ENCODE measurements around the gene TMEM184A. TPM values are rescaled to one million over a fixed set of nuclear protein-coding genes. Genes with fewer than 3 reads are reported as not detected.

TMEM184A gene
- polyA plus RNA-seq (ENCODE audit: insufficient read length in 12 of 12): 1 to 10 TPM in 8 of 12 donors, under 1 TPM in 3, not detected in 1; 0.32 to 8.0 (median 1.5) TPM
- long read RNA-seq, donor 1, full-length matches to known transcripts: 4 of 4 reads
- long read RNA-seq, donor 1, partial matches to known transcripts: 0 of 4 reads
- long read RNA-seq, donor 1, other reads (novel, unspliced or antisense): 0 of 4 reads
- long read RNA-seq, donor 2: 0 reads
- long read RNA-seq, donor 3: 0 reads
- long read RNA-seq, donor 4: 0 reads
- long read RNA-seq, donor 5: 0 reads
- long read RNA-seq, donor 6: 0 reads
- long read RNA-seq, donor 7: 0 reads
- long read RNA-seq, donor 8: 0 reads
- long read RNA-seq, donor 9, partial matches to known transcripts: 12 of 12 reads
- long read RNA-seq, donor 9, other reads (novel, unspliced or antisense): 0 of 12 reads
- long read RNA-seq, donor 10: 0 reads
- long read RNA-seq, donor 11: 0 reads

- no peak for DNase-seq
Measured at GRCh38 chr7:1555813-1556543, at the start of gene TMEM184A. TMEM184A (minus strand) TSS chr7:1556205; CDS start chr7:1555484, 721 bp downstream.

GRCh38 chr7:1604383-1604782, 48.4 kb upstream of the TMEM184A start:
- no peak for DNase-seq

- no peak for DNase-seq
Measured at GRCh38 chr7:1603346-1604225, 47.6 kb upstream of the TMEM184A start.

DNA sequence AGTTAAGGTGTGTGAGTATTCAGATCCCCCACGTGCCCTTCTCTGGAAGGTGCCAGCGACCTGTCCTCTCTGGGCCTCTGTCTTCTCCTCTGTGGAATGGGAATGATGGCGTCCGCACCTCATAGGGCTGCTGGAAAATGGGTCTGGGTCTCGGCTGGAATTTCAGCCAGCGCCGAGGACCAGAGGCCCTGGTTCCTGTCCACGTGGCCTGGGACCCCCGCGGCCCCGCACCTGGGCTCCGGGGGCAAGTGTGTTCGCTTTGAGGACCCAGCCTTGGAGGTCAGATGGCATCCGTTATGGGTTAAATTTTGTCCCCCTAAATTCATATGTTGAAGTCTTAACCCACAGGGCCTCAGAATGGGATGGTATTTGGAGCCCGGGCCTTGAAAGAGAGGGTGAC, 46.4 kb upstream of the TMEM184A start:
- no peak for DNase-seq

- DNase-seq: no peak
Measured at GRCh38 chr7:1601956-1602355, 46.0 kb upstream of the TMEM184A start.

DNA sequence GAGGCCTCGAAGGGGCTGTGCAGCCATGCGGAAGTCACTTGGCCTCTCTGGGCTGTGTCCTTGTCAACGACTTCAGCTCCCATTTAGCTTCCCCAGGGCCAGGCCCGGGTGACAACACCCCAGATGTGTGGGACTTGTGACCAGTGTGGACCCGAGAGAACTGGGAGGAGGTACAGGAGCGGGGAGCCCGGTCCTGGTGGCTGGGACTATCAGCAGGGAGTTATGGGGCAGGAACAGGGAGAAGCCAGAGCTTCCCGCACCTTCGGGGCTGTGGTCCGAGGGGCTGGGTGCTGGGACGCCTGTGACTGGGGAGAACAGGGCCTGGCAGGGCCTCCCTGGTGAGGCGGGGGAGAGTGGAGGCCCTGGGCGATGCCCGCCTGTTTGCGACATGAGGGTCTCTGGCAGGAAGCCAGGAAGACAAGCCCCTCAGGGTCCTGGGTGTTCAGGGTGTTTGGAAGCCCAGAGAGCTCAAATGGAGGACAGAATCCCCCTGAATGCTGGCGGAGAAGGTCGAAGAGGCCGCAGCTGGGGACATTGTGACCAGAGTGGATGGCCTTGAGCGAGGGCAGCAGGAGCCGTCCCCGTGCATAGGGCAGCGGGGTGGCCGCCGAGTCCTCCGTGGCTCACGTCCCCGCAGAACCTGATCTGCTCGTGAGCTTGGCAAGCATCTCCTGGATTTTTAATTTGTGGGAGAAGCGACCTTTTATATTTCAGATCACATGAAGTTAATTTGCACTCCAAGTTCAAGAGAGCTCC, 43.8 kb upstream of the TMEM184A start:
- DNase-seq: no peak

GRCh38 chr7:1598961-1599639, 43.1 kb upstream of the TMEM184A start:
- no peak for DNase-seq

GRCh38 chr7:1598286-1598685, 42.3 kb upstream of the TMEM184A start:
- no peak for DNase-seq

DNA sequence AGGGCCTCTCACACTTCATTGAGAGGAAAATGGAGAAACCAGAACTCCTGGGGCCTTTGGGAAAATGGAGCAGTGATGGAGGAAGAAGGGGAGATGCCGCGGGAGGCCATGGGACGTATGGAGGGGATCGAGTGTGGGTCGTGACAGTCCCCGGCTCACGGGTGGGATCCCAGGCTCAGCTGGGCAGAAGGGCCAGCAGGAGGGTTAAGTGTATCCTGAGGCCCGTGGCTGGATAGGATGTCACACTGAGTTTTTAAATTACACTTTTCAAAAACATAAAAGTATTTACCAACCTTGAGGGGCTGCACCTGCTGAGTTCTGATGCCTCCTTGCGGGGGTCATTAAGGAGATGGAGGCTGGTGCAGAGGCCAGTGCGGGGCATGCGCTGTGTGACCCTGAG, 41.8 kb upstream of the TMEM184A start:
- DNase-seq: no peak

- no peak for DNase-seq
Measured at GRCh38 chr7:1597066-1597760, 41.2 kb upstream of the TMEM184A start.

- DNase-seq: no peak
Measured at GRCh38 chr7:1596181-1597043, 40.4 kb upstream of the TMEM184A start.

DNA sequence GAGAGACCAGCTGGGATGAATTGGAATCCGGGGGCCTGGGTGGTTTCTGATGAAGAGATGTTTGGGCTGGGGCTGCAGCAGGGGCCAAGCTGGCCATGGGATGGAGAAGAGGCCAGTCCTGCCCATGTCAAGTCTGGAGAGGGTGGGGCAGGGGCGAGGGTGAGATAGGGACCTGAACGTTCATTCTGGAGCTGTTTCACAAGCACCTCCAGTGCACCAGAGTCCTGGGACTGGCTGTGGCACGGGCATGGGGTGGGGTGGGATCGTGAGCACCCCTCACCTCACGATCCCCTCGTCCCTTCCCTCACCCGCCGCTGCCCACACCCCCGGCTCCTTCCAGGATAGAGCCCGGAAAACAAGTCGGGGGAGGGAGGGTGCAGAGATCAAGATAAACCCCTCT, 39.6 kb upstream of the TMEM184A start:
- no peak for DNase-seq

DNA sequence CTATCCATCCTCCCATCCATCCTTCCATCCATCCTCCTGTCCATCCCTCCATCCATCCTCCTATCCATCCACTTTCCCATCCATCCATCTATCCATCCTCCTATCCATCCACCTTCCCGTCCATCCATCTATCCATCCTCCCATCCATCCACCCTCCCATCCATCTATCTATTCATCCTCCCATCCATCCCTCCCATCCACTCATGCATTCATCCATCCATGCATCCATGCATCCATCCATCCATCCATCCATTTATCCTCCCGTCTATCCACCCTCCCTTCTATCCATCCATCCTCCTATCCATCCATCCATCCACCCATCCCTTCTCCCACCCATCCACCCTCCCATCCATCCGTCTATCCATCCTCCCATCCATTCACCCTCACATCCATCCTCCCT, 39.0 kb upstream of the TMEM184A start:
- no peak for DNase-seq

DNA sequence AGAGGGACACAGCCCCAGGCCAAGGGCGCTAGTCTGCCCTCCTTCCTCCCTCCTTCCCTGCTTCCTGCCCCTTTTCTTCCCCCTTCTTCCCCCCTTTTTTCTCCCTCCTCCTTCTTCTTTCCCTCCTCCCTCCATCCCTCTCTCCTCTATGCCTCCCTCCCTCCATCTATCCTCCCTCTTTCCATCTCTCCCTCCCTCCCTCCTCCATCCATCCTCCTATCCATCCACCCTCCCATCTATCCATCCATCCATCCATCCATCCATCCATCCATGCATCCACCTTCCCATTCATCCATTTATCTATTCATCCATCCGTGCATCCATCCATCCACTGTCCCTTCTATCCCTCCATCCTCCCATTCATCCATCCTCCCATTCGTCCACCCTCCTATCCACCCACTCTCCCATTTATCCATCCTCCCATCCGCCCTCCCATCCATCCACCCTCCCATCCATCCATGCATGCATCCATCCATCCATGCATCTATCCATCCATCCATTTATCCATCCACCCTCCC, 38.0 kb upstream of the TMEM184A start:
- no peak for DNase-seq

DNA sequence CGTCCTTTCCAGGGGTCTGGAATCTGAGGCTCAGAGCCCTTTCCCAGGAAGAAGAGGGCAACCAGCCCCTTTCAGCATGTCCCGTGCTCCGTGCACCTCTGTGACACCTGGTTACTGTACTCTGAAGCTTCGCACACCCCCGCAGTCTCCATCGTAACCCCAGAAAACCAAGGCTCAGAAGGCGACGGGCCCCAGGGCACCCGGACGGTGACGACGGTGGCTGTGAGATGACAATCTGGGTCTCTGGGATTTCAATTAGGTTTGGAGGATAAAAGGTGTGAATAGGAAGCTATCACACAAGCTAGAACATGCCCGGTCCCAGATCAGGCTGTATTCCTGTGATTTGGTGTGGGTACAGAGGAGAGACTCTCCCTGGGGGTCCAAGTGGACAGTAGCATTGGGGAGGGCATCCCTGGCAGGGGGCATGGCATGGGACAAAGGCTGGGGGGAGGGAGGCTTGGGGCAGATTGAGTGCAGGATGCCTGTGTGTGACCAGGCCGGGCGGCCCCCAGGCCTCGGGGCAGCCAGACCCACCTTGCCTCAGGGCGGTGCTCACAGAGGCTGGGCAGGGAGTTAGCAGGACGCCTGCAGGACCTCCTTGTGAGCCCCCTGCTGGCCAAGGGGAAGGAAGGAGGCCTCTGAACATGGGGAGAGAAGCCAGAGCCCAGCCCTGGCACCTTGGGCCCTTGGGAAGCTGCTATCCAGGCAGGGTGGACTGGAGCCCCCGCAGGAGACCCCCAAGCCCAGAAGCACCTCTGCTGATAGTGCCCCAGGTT, 37.3 kb upstream of the TMEM184A start:
- no peak for DNase-seq

DNA sequence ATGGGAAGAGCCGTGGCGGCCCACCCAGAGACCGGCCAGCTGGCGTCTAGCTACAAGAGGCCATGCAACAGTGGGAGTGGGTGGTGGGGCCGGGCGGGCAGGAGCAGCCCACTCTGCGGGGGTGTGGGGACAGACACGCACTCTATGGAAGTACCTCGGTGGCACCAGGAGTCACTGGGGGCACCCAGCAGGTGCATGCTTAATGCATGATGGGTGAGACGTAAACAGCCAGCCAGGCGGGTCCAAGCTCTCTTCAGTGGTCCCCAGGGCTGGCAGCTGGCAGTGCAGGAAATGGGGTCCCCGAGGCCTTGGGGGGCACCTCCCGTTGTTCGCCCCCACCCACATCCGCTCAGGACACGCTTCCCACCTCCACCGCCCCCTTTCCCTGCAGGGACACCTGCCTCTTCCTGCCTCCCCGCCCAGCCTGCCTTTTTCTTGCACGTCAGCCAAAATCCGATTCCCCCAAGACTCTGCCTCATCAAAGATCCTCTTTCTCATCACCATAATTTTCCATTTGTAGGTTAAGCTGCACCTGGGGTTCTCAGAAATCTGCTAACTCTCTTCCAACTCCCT, 36.4 kb upstream of the TMEM184A start:
- no peak for DNase-seq

DNA sequence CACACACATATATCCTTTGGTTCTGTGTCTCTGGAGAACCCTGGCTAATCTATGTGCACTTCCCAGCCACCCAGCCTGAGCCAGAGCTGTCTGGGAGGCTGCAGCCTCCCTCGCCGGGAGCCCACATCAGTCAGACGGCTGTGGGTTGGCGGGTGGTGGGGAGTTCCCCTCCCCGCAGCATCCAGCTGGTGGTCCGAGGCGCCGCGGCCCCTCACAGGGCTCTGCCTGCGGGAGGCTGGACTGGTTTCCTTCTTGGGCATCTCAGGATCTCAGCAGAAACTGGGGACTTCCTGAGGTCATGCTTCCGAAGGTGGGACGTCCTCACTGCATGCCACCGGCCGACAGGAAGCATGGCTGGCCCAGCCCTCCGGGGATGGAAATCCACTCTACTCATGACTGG, 35.9 kb upstream of the TMEM184A start:
- no peak for DNase-seq

- no peak for DNase-seq
Measured at GRCh38 chr7:1591396-1591795, 35.4 kb upstream of the TMEM184A start.

Data from muscle of arm (tissue), 14 donors.